Inflammatory macrophage treated with lipopolysaccharide for 4 hours (primary cell): Measurements from ENCODE around the gene CORO6.

Experiments used
- DNase-seq: peaks from one replicate; pipeline ENCODE4 v3.0.0-alpha.2; 2020

Gene CORO6

GRCh38 chr17:29612404-29613280, 10.1 kb downstream of the CORO6 start:
- DNase-seq, result no peak

DNA sequence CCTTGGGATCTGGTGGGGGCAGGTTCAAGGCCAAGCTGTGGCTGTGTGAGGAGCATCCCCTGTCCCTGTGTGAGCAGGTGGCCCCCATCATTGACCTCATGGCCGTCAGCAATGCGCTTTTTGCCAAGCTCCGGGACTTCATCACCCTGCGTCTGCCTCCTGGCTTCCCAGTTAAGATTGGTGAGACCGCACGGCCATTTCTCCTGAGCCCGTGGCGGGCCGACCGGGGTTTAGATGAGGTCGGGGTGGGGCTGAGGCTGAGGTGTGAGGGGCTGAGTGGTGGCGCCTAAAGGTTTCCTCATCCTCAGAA, 10.7 kb downstream of the CORO6 start:
- DNase-seq, result no peak

DNA sequence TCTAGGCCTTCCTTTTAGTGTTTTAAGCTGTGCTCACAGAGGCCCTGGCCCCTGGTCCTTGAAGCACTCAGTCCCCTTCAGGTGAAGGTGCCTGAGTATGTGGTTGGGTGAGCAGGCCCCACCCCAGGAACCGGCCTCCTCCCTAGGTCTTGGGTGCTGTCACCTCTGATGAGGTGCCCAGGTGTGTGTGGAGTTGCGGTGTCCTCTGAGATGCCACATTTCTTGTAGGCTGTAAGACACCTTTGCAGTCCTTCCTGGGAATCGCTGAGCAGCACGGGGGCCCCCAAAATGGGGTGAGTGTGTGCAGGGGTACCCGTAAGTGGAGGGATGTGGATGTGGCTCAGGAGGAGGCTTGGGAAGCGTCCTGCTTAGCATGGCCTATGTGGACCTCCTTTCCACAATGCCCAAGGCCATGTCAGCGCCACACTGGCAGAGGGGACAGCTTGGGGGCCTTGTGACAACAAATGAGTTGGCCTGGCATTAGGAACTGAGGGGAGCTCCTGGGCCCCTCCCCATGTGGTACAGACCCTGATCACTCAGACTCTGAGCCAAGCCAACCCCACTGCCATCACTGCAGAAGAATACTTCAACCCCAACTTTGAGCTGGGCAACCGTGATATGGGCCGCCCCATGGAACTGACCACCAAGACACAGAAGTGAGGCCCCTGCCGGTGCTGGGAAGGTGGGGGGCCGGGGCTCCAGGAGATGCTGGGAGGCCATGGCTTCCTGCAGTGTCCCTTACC, 11.2 kb downstream of the CORO6 start:
- no peak for DNase-seq

- no peak for DNase-seq
Measured at GRCh38 chr17:29610395-29610794, 12.3 kb downstream of the CORO6 start.

GRCh38 chr17:29608986-29609385, 13.7 kb downstream of the CORO6 start:
- no peak for DNase-seq

DNA sequence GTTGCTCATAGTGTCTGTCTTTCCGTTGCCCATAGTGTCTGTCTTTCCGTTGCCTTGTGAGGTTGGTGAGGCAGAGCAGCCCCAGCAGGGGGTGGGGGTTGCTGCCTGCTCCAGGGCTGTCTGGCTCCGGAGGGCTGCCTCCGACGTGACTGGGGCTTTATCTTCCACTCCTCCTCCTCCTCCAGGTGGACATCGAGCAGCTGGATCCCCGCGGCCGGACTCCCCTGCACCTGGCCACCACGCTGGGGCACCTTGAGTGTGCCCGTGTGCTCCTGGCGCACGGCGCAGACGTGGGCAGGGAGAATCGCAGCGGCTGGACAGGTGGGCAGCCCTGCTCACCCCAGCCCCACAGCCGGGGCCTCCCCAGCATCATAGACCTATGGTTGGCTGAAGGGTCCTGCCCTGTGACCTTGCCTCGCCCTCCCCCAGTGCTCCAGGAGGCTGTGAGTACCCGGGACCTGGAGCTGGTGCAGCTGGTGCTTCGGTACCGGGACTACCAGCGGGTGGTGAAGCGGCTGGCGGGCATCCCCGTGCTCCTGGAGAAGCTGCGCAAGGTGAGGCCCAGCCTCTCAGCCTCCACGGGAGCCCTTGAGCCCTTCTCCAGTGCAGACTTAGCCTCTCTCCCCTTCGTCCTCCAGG, 15.0 kb downstream of the CORO6 start:
- no peak for DNase-seq

GRCh38 chr17:29603109-29603674, 19.5 kb downstream of the CORO6 start:
- no peak for DNase-seq

DNA sequence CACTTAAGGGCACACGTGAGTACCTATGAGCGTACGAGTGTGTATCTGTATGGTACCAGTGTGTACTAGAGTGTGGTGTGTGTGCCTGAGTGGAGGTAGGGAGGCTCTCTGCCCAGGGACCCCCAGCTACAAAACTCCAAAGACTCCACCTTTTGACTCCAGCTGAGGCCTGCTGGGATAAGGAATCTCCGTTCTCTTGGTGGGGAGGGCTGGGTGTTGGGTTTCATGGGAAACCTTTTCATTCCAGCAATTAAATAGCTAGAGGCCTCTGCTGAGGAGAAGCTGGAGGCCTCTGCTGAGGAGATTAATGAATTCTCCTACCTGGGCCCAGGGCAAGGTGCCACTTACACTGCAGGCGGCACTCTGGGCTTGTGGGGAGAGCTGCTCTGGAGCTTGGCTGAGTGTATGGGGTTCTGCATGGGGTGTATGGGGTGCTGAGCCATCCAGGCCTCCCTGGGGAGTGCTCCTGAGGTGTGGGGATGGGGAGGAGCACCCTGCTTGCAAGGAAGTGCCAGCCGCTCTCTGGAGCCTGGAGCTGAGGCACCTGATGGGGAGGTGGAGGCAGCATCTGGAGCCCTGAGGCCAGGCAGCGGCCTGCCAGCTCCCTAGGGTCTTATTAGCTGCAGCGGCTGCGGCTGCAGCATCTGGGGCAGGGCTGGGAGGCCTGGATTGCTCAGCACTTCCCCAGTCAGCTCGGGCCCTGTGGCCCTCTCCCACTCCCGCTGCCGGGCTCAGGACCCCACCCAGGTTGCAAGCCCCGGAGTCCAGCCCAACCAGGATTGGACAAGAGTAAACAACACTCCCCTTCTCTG, 25.1 kb downstream of the CORO6 start:
- no peak for DNase-seq

- DNase-seq, result no peak
Measured at GRCh38 chr17:29596811-29597210, 25.9 kb downstream of the CORO6 start.

GRCh38 chr17:29595943-29596774, 26.6 kb downstream of the CORO6 start:
- no peak for DNase-seq

DNA sequence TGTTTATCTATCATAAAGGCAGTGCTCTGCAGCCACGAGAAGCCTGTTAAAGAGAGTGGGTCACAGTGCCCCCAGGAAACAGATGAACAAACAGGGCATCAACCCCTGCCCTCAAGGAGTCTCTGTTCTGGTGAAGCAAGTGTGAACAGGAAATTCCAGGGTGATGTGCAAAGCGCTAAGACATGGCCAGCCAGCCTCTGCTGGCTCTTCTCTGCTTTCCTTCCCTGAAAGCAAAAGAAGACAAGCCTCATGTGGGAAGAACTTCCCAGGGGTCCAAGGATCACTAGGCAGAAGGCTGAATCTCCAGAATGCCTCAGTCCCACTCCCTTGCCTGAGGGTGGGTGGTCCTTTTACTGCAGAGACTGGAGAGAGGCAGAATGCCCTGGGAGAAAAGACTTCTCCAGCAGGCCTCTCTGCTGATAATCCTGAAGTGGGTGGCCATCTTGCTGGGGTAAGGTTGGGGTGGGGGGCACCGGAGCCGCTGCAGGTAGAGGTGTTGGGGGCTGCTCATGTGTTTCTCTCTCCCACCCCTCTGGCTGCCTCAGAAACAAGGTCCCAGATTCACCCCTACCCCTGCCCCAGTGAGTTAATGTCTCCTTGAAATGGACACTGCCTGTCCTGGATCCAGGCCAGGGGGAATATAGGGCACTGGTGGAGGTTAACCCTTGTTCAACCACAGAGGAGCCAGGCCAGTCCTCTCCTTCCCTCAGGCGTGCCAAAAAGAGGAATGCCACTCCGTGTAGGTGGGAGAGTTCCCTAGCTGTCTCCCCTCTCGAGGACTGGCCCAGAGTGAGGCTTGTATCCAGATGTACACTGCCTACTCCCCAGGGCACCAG, 27.4 kb downstream of the CORO6 start:
- no peak for DNase-seq

- no peak for DNase-seq
Measured at GRCh38 chr17:29594519-29595090, 28.1 kb downstream of the CORO6 start.

DNA sequence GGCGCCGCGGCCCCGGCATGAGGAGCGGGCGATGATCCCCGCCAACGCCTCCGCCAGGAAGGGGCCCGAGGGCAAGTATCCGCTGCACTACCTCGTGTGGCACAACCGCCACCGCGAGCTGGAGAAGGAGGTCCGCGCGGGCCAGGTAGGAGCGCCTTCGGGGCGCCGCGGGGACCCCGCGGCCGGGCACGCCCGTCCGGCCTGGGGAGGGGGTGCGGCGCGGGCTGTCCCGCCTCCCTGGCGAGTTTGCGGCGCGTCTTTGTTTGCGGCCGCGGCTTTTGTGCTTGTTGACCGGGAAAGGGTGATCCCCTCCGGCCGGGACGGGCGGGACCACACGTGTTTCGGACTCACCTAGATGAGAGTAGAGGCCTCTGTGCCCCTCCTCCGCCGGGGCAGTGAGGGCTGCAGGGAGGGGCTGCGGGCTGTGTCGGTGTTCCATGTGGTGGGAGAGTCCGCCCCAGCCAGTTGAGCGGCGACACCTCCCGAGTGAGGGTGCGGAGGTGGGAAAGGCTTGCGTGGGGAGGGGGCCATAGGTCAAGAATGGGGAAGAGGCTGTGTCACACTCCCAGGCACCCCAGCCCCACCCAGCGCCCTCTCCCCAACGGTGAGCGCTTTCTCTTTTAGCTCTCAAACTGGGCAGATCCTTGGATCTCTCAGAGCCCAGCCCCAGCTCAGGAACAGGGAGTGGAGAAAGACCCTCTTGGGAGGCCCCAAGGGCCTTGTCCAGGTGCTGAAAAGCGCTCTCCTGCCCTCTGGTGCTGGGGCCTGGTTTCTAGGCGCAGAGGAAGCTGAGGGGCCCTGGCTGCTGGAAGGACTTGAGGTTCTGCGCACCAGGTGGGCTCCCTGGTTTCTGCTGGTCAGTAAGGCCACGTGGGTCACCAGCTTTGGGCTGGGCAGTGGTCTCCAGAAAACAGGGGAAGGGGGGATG, 28.9 kb downstream of the CORO6 start:
- DNase-seq, result no peak

DNA sequence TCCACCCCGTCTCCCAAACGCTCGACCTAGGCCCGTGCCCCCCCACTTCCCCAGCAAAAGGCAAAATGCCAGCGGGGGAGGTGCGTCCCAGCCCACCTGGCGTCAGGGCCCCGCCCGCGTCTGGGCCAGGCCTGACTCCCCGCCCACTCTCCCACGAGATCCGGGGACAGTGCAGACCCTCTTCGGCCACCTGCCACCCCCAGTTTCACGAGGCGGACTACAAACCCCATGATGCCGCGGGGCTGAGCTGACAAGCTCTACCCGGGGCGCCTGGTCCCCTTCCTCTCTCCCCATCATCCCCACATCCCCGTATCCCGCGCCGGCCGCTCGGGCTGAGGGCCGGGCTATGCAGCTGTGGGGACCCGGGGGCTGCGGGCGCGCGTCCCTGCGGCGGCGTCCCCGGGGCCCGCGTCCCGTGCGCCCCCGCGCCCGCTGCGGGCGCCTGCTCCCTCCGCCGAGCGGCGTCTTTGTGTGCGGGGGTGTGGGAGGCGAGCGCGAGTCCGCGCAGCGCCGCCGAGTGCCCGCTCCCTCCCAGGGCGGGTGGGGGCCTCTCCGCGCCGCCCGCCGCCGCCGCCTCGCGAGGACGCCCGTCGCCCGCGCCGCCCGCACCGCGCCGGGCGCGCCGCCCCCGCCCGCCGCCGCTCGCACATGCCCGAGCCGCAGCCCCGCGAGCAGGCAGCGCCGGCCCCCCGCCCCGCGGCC, 29.7 kb downstream of the CORO6 start, which contains the start of gene ANKRD13B:
Gene ANKRD13B, plus strand, starts transcription at position 283 of the 702 bp plus-strand sequence. CDS start 490 bp downstream, outside the sequence.
- DNase-seq, result no peak

DNA sequence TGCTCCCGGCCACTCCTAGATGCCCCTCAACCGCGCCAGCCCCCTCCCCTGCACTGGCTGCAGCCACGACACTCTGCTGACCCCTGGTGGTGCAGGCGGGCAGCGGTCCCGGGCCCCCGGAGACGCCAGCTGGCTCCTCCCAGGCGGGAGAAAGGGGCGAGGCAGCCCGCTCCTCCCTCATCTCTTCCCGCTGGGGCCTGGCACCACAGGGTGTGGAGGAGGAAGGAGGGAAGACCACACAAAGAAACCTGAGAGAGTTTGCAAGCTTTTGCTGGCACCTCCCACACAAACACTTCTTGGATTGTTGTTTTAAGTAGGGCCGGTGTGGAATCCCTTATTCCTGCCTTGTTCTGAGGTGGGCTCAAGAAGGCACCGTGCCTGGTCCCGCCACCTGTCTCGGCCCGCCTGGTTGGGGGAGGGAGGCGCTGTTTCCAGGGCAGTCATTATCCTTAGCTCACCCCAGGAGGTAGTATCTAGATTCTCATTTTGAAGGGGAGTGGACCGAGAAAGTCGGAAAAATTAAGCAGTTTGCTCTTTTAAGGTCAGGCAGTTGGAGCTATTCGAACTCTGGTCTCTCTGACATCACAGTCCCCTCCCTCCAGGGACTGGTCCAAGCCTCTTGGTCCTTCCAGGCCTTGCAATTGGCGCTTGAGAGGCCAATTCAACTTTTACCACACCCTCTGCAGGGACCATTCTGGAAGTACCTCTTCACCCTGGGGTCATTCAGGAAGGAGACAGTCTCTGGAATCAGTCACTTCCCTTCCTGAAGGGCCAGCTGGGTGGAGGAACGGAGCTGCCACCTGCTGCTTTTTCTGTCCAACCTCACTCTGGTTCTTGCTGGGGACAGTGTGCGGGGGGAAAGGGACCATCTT, 30.7 kb downstream of the CORO6 start:
- peak; percentile 59 for DNase-seq

DNA sequence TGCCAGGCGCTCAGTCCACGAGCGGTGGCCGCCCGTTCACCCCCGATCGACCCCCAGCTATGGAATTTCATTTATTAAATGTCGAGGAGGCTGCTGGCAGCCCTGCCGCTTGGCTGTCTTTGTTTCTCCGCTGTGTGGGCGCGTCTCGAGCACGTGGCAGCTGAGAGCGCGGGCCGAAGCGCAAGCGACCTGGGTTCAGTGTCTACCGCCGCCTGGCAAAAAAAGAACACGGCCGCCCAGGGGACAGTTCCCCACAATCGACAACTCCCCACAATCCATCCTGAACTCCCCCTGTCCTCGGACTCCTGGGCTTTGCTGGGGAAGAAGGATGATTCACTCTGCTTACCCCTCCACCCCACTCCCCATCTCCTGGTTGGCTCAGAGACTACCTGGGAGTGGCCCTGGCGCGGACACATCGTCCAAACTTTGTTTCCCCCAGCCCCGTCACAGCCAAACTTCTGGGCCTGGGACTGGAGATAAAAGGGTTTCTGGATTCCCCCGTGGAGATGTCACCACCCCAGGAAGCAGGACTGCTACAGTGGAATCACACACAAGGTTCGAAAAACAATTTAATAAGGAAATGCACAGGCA, 31.5 kb downstream of the CORO6 start:
- DNase-seq, result peak; percentile 19
